ENCODE data around the gene DNAJC28.

DNAJC28 gene

DNA sequence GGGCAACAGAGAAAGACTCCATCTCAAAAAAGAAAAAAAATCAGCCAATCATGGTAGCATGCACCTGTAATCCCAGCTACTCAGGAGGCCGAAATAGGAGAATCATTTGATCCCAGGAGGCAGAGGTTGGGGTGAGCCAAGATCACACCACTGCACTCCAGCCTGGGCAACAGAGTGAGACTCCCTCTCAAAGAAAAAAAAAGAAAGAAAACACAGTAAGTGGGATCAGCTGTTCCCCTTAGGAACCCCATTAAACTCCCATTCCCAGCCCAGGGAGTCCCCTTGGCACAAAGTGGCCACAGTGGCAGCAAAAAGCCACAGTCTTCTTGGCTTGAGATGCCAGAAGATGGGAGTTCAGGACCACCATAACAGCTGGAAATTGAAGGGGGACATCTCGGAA lies 20.8 kb downstream of the DNAJC28 start:
- TF ChIP-seq, protein P1, sequence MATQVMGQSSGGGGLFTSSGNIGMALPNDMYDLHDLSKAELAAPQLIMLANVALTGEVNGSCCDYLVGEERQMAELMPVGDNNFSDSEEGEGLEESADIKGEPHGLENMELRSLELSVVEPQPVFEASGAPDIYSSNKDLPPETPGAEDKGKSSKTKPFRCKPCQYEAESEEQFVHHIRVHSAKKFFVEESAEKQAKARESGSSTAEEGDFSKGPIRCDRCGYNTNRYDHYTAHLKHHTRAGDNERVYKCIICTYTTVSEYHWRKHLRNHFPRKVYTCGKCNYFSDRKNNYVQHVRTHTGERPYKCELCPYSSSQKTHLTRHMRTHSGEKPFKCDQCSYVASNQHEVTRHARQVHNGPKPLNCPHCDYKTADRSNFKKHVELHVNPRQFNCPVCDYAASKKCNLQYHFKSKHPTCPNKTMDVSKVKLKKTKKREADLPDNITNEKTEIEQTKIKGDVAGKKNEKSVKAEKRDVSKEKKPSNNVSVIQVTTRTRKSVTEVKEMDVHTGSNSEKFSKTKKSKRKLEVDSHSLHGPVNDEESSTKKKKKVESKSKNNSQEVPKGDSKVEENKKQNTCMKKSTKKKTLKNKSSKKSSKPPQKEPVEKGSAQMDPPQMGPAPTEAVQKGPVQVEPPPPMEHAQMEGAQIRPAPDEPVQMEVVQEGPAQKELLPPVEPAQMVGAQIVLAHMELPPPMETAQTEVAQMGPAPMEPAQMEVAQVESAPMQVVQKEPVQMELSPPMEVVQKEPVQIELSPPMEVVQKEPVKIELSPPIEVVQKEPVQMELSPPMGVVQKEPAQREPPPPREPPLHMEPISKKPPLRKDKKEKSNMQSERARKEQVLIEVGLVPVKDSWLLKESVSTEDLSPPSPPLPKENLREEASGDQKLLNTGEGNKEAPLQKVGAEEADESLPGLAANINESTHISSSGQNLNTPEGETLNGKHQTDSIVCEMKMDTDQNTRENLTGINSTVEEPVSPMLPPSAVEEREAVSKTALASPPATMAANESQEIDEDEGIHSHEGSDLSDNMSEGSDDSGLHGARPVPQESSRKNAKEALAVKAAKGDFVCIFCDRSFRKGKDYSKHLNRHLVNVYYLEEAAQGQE (IDR thresholded peaks at IDR 0.05; ENCODE audit: insufficient read depth in 1 of 2, low read depth in 2 of 2, low read length in 2 of 2), result no peak
- TF ChIP-seq SIN3A (IDR thresholded peaks at IDR 0.05; ENCODE audit: borderline replicate concordance, insufficient read depth, low read length), result no peak
- no peak for TF ChIP-seq FOXP2 (optimal IDR thresholded peaks at IDR 0.05; ENCODE audit: borderline replicate concordance, extremely low read depth, extremely low read length, insufficient read depth)
- TF ChIP-seq TAF1 (IDR thresholded peaks at IDR 0.05; ENCODE audit: borderline replicate concordance, insufficient read depth, low read length), result no peak
- TF ChIP-seq POLR2AphosphoS5 (IDR thresholded peaks at IDR 0.05; ENCODE audit: low read depth, low read length), result no peak

- TF ChIP-seq POLR2AphosphoS5 (IDR thresholded peaks at IDR 0.05; ENCODE audit: low read depth, low read length) (no peak), TAF1 (IDR thresholded peaks at IDR 0.05; ENCODE audit: borderline replicate concordance, insufficient read depth, low read length) (no peak), FOXP2 (optimal IDR thresholded peaks at IDR 0.05; ENCODE audit: borderline replicate concordance, extremely low read depth, extremely low read length, insufficient read depth) (no peak), SIN3A (IDR thresholded peaks at IDR 0.05; ENCODE audit: borderline replicate concordance, insufficient read depth, low read length) (no peak)
- TF ChIP-seq, protein P1 (IDR thresholded peaks at IDR 0.05; ENCODE audit: insufficient read depth in 1 of 2, low read depth in 2 of 2, low read length in 2 of 2), result no peak
Measured at GRCh38 chr21:33461538-33462250, 29.8 kb downstream of the DNAJC28 start.

DNA sequence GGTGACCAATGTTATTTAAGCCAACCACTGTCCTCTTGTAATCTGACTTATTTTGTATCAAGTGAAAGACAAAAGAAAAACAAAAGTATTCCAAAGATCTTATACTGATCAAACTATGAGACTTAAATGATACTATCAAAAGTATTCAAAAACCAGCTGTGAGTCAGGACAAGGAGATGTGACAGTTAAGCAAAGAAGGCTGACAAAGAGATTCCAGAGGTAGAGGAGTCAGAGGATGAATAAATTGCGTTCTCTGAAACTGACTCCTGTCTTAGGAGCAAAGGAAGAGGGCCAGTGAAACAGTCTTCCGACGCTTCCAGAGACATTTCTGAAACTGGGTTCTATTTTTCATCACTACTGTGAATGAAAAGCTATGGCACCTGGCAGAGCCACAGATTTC lies 32.7 kb downstream of the DNAJC28 start:
- TF ChIP-seq TAF1 (IDR thresholded peaks at IDR 0.05; ENCODE audit: borderline replicate concordance, insufficient read depth, low read length), result no peak
- no peak for TF ChIP-seq SIN3A (IDR thresholded peaks at IDR 0.05; ENCODE audit: borderline replicate concordance, insufficient read depth, low read length)
- TF ChIP-seq, protein P1 (IDR thresholded peaks at IDR 0.05; ENCODE audit: insufficient read depth in 1 of 2, low read depth in 2 of 2, low read length in 2 of 2), result no peak

DNA sequence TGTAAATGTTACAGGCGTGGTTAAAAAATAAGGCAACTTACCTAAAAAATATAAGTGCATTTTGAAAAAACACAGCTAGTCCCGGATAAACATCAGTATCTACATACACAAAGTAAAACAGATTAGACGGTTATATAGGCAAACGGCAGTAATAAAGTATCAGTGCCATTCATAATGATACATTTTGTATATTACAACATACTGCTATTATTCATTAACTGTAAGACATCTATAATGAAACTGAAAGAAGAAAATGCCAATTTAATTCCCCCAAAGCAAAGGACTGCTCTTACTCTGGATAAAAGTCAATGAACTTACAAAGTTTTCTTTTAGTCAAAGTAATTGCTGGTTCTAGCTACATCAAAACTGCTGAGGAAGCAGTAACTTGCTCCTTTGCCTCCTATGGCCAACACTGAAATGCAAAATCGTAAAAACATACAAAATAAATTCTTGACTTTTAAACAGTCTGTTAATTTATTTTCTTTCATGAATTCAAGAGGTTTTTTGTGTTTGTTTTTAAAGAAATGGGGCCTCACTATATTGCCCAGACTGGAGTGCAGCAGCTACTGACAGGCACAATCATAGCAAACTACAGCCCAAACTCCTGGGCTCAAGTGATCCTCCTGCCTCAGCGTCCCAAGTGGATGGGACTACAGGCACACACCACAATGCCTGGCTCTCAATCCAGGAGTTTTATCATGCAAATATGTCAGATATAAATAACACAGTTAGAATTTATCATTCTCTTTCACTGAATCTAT lies 35.6 kb downstream of the DNAJC28 start:
- TF ChIP-seq, protein P1 (IDR thresholded peaks at IDR 0.05; ENCODE audit: insufficient read depth in 1 of 2, low read depth in 2 of 2, low read length in 2 of 2), result no peak
- TF ChIP-seq POLR2AphosphoS5 (IDR thresholded peaks at IDR 0.05; ENCODE audit: low read depth, low read length) (no peak), SIN3A (IDR thresholded peaks at IDR 0.05; ENCODE audit: borderline replicate concordance, insufficient read depth, low read length) (no peak), FOXP2 (optimal IDR thresholded peaks at IDR 0.05; ENCODE audit: borderline replicate concordance, extremely low read depth, extremely low read length, insufficient read depth) (no peak), TAF1 (IDR thresholded peaks at IDR 0.05; ENCODE audit: borderline replicate concordance, insufficient read depth, low read length) (no peak)

Data from PFSK-1 (cell line).